HEK293 (cell line): ENCODE data around the gene SLC66A2.

Experiments
- CTCF ChIA-PET: fragments of 350-600 bp; formaldehyde crosslinking; extraction: SDS; loops from one replicate; lab custom pipeline; 2021; ENCODE audit warnings: antibody characterized with exemption; lab: Yijun Ruan, JAX
- POLR2A ChIA-PET: fragments of 300-600 bp; formaldehyde crosslinking; extraction: SDS; loops from one replicate; lab custom pipeline; 2020; ENCODE audit warnings: antibody characterized with exemption, inconsistent platforms; lab: Yijun Ruan, JAX
- H3K27ac ChIP-seq: fragments of 200-500 bp; sonication (Bioruptor generic); 2 replicates; pipeline ENCODE4 v1.5.1; 2014; ENCODE audit warnings: low read depth, low read length, control low read depth, inconsistent platforms; ENCODE audit errors: extremely low read depth
- H3K36me3 ChIP-seq, 2 experiments: fragments of 200-500 bp in 1 of 2; sonication (Bioruptor generic) in 1 of 2; 1 replicate in 1 of 2; 2 replicates in 1 of 2; pipeline ENCODE4 v1.5.1; 2014 to 2017; ENCODE audit warnings: inconsistent platforms in 2 of 2, low read length in 2 of 2; ENCODE audit not compliant: control insufficient read depth in 2 of 2, insufficient read depth in 1 of 2
- H3K4me1 ChIP-seq: fragments of 200-500 bp; sonication (Bioruptor generic); 2 replicates; pipeline ENCODE4 v1.5.1; 2014; ENCODE audit warnings: mild to moderate bottlenecking, low read length, inconsistent platforms; ENCODE audit not compliant: control insufficient read depth, insufficient read depth
- H3K4me3 ChIP-seq: 2 replicates; pipeline ENCODE4 v1.5.1; 2011; ENCODE audit warnings: low read depth, mild to moderate bottlenecking, control low read depth, low read length, moderate library complexity
- H3K9me3 ChIP-seq: fragments of 200-500 bp; sonication (Bioruptor generic); 2 replicates; pipeline ENCODE4 v1.5.1; 2014; ENCODE audit warnings: low read depth, low read length, inconsistent platforms; ENCODE audit not compliant: control insufficient read depth, insufficient read depth
- KLF9 ChIP-seq: fragments of 450-650 bp; formaldehyde crosslinking; IDR thresholded peaks from 2 replicates; pipeline ENCODE4 v1.5.1; 2016; ENCODE audit warnings: missing biosample characterization, missing genetic modification characterization, low read depth
- MYNN ChIP-seq: fragments of 450-650 bp; formaldehyde crosslinking; IDR thresholded peaks from 2 replicates; pipeline ENCODE4 v1.5.1; 2016; ENCODE audit warnings: missing biosample characterization, missing genetic modification characterization, borderline replicate concordance
- OSR2 ChIP-seq: fragments of 450-650 bp; formaldehyde crosslinking; IDR thresholded peaks from 2 replicates; pipeline ENCODE4 v1.5.1; 2016; ENCODE audit warnings: missing biosample characterization, missing genetic modification characterization
- SETDB1 ChIP-seq: IDR thresholded peaks from one replicate; pipeline ENCODE4 v1.6.1; 2017; ENCODE audit warnings: mild to moderate bottlenecking, low read length, moderate library complexity, mixed read lengths; ENCODE audit not compliant: insufficient read length
- TCF7L2 ChIP-seq: IDR thresholded peaks from 2 replicates; pipeline ENCODE4 v1.6.1; 2011; ENCODE audit warnings: low read depth, mild to moderate bottlenecking, inconsistent platforms, low read length, moderate library complexity, borderline replicate concordance
- ZBTB1 ChIP-seq: fragments of 450-650 bp; formaldehyde crosslinking; IDR thresholded peaks from 2 replicates; pipeline ENCODE4 v1.5.1; 2016; ENCODE audit warnings: missing biosample characterization, missing genetic modification characterization
- ZBTB48 ChIP-seq: fragments of 450-650 bp; formaldehyde crosslinking; IDR thresholded peaks from 2 replicates; pipeline ENCODE4 v1.5.1; 2016; ENCODE audit warnings: missing biosample characterization, missing genetic modification characterization
- ZEB2 ChIP-seq: fragments of 450-650 bp; formaldehyde crosslinking; IDR thresholded peaks from 2 replicates; pipeline ENCODE4 v1.5.1; 2016; ENCODE audit warnings: missing biosample characterization, missing genetic modification characterization
- ZIC2 ChIP-seq: fragments of 450-650 bp; formaldehyde crosslinking; IDR thresholded peaks from 2 replicates; pipeline ENCODE4 v1.5.1; 2016; ENCODE audit warnings: missing biosample characterization, missing genetic modification characterization
- ZNF221 ChIP-seq: fragments of 450-650 bp; formaldehyde crosslinking; IDR thresholded peaks from 2 replicates; pipeline ENCODE4 v1.5.1; 2017; ENCODE audit warnings: missing biosample characterization, missing genetic modification characterization, borderline replicate concordance
- ZNF280D ChIP-seq: fragments of 450-650 bp; formaldehyde crosslinking; IDR thresholded peaks from 2 replicates; pipeline ENCODE4 v1.5.1; 2016; ENCODE audit warnings: missing biosample characterization, missing genetic modification characterization
- ZNF404 ChIP-seq: fragments of 450-650 bp; formaldehyde crosslinking; IDR thresholded peaks from 2 replicates; pipeline ENCODE4 v1.5.1; 2017; ENCODE audit warnings: missing biosample characterization, missing genetic modification characterization
- ZNF585B ChIP-seq: fragments of 450-650 bp; formaldehyde crosslinking; IDR thresholded peaks from 2 replicates; pipeline ENCODE4 v1.5.1; 2016; ENCODE audit warnings: missing biosample characterization, missing genetic modification characterization
- ZSCAN23 ChIP-seq: fragments of 450-650 bp; formaldehyde crosslinking; IDR thresholded peaks from 2 replicates; pipeline ENCODE4 v1.5.1; 2016; ENCODE audit warnings: missing biosample characterization, missing genetic modification characterization
- TF ChIP-seq, protein P1 (sequence below): fragments of 450-650 bp; formaldehyde crosslinking; IDR thresholded peaks from 2 replicates; pipeline ENCODE4 v1.5.1; 2016; ENCODE audit warnings: missing biosample characterization, missing genetic modification characterization
- TF ChIP-seq, protein P2 (sequence below): fragments of 450-650 bp; formaldehyde crosslinking; IDR thresholded peaks from 2 replicates; pipeline ENCODE4 v1.5.1; 2016; ENCODE audit warnings: missing biosample characterization, missing genetic modification characterization
- TF ChIP-seq, protein P3 (sequence below): fragments of 450-650 bp; formaldehyde crosslinking; IDR thresholded peaks from 2 replicates; pipeline ENCODE4 v1.5.1; 2016; ENCODE audit warnings: missing biosample characterization, missing genetic modification characterization
- TF ChIP-seq, protein P4 (sequence below): fragments of 450-650 bp; formaldehyde crosslinking; IDR thresholded peaks from 2 replicates; pipeline ENCODE4 v1.5.1; 2016; ENCODE audit warnings: missing biosample characterization, missing genetic modification characterization

Gene SLC66A2

GRCh38 chr18:79939096-79939495, 12.4 kb downstream of the SLC66A2 start:
- no peak overlapping the region for H3K4me3 ChIP-seq
- ChIA-PET CTCF (interaction anchor here (0.6 kb wide), 1 partner anchor 50 kb away, joined by 3 read pairs; no protein-coding TSS in a partner anchor), POLR2A (no interaction called here)
- H3K27ac ChIP-seq = no peak overlapping the region
- H3K4me1 ChIP-seq = 0 out of 2 replicates have a peak, but pooled peaks cover 2% of the 10 kb centered on the region
- H3K36me3 ChIP-seq = peaks cover 10 to 49% of the 10 kb centered on the region in 2 experiments
- TF ChIP-seq ZNF404 (tag by site-specific recombination) (no peak), MYNN (tag by site-specific recombination) (no peak), ZEB2 (tag by site-specific recombination) (no peak), KLF9 (tag by site-specific recombination) (no peak), ZBTB1 (tag by site-specific recombination) (no peak), ZIC2 (no peak), OSR2 (no peak), ZBTB48 (tag by site-specific recombination) (no peak), SETDB1 (no peak), ZNF280D (tag by site-specific recombination) (no peak), ZNF221 (tag by site-specific recombination) (no peak), ZSCAN23 (tag by site-specific recombination) (no peak), TCF7L2 (no peak), ZNF585B (tag by site-specific recombination) (no peak)
- TF ChIP-seq, protein P1, sequence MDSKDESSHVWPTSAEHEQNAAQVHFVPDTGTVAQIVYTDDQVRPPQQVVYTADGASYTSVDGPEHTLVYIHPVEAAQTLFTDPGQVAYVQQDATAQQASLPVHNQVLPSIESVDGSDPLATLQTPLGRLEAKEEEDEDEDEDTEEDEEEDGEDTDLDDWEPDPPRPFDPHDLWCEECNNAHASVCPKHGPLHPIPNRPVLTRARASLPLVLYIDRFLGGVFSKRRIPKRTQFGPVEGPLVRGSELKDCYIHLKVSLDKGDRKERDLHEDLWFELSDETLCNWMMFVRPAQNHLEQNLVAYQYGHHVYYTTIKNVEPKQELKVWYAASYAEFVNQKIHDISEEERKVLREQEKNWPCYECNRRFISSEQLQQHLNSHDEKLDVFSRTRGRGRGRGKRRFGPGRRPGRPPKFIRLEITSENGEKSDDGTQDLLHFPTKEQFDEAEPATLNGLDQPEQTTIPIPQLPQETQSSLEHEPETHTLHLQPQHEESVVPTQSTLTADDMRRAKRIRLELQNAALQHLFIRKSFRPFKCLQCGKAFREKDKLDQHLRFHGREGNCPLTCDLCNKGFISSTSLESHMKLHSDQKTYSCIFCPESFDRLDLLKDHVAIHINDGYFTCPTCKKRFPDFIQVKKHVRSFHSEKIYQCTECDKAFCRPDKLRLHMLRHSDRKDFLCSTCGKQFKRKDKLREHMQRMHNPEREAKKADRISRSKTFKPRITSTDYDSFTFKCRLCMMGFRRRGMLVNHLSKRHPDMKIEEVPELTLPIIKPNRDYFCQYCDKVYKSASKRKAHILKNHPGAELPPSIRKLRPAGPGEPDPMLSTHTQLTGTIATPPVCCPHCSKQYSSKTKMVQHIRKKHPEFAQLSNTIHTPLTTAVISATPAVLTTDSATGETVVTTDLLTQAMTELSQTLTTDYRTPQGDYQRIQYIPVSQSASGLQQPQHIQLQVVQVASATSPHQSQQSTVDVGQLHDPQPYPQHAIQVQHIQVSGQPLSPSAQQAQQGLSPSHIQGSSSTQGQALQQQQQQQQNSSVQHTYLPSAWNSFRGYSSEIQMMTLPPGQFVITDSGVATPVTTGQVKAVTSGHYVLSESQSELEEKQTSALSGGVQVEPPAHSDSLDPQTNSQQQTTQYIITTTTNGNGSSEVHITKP (tag by site-specific recombination) = no peak
- TF ChIP-seq, protein P2, sequence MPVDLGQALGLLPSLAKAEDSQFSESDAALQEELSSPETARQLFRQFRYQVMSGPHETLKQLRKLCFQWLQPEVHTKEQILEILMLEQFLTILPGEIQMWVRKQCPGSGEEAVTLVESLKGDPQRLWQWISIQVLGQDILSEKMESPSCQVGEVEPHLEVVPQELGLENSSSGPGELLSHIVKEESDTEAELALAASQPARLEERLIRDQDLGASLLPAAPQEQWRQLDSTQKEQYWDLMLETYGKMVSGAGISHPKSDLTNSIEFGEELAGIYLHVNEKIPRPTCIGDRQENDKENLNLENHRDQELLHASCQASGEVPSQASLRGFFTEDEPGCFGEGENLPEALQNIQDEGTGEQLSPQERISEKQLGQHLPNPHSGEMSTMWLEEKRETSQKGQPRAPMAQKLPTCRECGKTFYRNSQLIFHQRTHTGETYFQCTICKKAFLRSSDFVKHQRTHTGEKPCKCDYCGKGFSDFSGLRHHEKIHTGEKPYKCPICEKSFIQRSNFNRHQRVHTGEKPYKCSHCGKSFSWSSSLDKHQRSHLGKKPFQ = no peak
- TF ChIP-seq, protein P3, sequence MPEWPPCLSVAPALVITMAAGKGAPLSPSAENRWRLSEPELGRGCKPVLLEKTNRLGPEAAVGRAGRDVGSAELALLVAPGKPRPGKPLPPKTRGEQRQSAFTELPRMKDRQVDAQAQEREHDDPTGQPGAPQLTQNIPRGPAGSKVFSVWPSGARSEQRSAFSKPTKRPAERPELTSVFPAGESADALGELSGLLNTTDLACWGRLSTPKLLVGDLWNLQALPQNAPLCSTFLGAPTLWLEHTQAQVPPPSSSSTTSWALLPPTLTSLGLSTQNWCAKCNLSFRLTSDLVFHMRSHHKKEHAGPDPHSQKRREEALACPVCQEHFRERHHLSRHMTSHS = no peak
- TF ChIP-seq, protein P4, sequence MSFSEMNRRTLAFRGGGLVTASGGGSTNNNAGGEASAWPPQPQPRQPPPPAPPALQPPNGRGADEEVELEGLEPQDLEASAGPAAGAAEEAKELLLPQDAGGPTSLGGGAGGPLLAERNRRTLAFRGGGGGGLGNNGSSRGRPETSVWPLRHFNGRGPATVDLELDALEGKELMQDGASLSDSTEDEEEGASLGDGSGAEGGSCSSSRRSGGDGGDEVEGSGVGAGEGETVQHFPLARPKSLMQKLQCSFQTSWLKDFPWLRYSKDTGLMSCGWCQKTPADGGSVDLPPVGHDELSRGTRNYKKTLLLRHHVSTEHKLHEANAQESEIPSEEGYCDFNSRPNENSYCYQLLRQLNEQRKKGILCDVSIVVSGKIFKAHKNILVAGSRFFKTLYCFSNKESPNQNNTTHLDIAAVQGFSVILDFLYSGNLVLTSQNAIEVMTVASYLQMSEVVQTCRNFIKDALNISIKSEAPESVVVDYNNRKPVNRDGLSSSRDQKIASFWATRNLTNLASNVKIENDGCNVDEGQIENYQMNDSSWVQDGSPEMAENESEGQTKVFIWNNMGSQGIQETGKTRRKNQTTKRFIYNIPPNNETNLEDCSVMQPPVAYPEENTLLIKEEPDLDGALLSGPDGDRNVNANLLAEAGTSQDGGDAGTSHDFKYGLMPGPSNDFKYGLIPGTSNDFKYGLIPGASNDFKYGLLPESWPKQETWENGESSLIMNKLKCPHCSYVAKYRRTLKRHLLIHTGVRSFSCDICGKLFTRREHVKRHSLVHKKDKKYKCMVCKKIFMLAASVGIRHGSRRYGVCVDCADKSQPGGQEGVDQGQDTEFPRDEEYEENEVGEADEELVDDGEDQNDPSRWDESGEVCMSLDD (tag by site-specific recombination) = no peak
- no peaks in the 10 kb centered on the region for H3K9me3 ChIP-seq
